Measurements from ENCODE around the gene KLF16.
A peak's percentile ranks its signal among the peaks of the same experiment; 100 is the strongest.

The KLF16 gene

GRCh38 chr19:1813192-1814182, 49.9 kb downstream of the KLF16 start:
- intact Hi-C loops (cut with DNase I): no loop called here
- no peak for DNase-seq

- intact Hi-C loops (cut with DNase I): no loop called here
- peak; percentile 40 to 95 (median 64) for DNase-seq
Measured at GRCh38 chr19:1812426-1813191, 50.8 kb downstream of the KLF16 start.

DNA sequence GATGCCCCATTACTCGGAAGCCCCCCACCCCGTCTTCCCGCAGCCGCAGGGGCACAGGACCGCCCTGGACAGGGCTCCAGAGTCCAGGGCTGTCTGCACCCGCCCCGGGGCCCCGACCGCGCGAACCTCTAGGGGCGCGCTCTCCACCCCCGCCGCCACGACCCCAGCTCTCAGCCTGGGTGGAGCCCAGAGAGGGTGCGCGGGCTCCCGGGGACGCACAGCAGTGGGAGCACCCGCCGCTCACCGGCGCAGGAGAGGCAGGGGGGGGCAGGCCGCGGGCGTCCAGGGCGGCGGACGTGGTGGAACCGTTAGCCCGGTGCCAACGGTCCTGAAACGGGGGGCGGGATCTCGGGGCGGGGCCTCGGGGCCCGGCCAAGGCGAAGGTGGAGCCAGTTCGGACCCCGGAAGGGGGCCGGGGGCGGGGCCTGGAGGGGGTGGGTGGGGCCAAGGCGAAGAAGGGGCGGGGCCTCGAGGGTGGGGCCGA, 51.4 kb downstream of the KLF16 start, which contains the start of gene ATP8B3:
ATP8B3 (minus strand) TSS at position 335 of the 484 bp plus-strand sequence. CDS start 540 bp downstream, outside the sequence.
- no peak for DNase-seq
- intact Hi-C loops (cut with DNase I): no loop called here

DNA sequence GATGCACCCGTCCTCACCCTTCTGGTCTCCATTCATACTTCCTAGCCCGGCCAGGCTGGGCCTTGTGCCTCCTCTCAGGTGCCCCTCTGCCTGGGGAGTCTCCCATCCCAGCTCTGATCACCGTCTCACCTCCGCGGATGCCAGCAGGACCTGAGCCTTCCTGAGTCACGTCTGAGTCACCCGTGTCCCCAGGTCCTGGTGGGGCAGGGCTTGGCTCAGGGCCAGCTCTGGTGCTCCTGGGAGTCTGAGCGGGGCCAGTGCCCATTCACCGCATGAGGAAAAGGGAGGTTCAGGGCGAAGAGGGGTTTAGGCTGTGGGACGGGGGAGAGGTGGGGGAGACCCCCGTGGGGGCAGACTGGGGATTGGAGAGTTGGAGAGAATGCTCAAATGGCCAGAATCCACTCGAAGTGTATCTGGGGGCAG, 51.9 kb downstream of the KLF16 start:
- intact Hi-C loops (cut with DNase I): no loop called here
- no peak for DNase-seq

DNA sequence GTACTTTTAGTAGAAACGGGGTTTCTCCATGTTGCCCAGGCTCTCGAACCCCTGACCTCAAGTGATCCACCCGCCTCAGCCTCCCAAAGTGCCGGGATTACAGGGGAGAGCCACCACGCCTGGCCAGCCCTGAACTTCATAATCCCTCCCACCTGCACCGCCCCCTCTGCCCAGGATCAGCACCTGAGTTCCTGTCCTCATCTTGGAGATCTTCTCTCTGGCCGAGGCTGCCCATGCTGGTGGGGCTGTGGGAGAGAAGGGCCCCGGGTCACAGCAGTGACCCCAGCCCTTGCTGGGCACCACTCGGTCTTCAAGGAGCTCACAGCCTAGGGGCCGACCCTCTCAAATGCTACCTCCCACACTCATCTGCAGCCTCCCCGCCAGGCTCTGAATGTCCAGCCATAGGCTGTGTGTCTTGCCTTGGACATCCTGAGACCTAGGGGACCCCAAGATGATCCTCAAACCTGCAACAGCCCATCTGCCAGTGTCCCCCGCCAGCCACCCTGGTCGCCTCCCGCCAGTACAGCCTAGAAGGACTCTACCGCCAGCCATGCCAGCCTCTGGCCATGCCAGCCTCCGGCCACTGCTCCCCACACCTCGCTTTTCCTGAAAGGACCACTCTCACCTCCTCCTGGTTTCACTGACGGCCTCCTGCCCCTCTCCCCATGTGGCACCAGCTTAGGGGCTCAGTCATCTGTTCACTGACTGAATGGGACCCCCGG, 52.8 kb downstream of the KLF16 start:
- no peak for DNase-seq
- intact Hi-C loops (cut with DNase I): no loop called here

DNA sequence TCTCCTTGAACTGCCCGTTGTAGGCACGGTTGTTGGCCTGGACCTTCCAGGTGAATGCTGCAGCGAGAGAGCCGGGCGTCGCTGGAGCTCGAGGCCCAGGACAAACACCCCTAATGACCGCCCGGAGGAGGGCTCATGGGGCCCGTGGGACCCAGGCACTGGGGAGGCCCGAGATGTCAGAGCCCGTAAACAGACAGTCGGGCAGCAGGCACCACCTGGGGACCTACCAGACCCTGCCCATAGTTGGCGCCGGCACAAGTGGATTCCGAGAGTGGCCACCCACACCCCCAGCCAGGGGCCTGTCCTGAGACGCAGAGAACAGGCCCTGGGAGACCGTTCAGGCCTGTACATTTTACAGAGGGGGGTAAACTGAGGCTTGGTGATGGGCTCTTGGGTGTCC, 53.7 kb downstream of the KLF16 start:
- intact Hi-C loops (cut with DNase I): no loop called here
- no peak for DNase-seq

- no peak for DNase-seq
- intact Hi-C loops (cut with DNase I): no loop called here
Measured at GRCh38 chr19:1808395-1808731, 55.0 kb downstream of the KLF16 start.

GRCh38 chr19:1807695-1808394, 55.5 kb downstream of the KLF16 start:
- intact Hi-C loops (cut with DNase I): no loop called here

GRCh38 chr19:1807030-1807694, 56.2 kb downstream of the KLF16 start:
- intact Hi-C loops (cut with DNase I): no loop called here
- no peak for DNase-seq

More at GRCh38 chr19:1807695-1808394, 55.5 kb downstream of the KLF16 start:
- DNase-seq: no peak

DNA sequence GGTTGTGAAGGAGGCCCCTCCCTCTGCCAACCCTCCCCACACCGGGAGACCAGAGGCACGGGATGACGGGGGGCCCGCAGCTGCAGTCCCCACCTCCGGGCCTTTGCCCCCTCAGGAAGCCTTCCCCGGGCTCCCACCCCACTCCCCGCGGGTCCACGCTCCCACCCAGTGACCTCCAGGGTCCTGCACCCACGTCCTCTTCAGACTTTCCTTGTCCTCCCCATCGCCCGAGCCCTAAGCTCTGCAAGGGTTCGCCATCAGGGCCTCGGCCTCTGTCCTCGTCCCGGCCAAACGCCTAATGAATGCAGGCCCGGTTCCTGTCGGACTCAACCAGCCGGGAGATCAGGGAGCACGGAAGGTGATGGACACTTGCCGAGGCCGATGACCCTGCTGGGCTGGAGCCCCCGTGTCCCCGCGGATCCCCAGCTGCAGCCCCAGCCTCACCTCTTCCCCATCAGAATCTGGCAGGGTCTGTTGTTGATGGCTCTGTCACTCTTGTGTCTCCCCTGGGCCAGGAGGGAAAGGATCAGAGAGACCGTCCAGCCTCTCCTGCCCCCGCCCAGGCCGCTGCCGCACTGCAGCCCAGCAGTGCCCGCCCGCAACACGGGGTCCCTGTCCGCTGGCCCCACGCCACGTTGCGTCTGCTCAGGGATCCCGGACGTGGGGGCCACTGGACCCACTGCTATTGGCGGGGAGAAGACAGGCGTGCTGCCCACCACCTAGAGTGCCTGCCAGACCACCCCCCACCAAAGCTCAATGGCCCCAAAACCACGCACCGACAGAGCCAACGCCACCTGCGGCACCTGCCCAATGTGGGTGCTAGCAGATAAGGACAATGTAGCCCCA, 57.0 kb downstream of the KLF16 start:
- peak in 1 of 10 donors; percentile 73 for DNase-seq
- intact Hi-C loops (cut with DNase I): no loop called here

DNA sequence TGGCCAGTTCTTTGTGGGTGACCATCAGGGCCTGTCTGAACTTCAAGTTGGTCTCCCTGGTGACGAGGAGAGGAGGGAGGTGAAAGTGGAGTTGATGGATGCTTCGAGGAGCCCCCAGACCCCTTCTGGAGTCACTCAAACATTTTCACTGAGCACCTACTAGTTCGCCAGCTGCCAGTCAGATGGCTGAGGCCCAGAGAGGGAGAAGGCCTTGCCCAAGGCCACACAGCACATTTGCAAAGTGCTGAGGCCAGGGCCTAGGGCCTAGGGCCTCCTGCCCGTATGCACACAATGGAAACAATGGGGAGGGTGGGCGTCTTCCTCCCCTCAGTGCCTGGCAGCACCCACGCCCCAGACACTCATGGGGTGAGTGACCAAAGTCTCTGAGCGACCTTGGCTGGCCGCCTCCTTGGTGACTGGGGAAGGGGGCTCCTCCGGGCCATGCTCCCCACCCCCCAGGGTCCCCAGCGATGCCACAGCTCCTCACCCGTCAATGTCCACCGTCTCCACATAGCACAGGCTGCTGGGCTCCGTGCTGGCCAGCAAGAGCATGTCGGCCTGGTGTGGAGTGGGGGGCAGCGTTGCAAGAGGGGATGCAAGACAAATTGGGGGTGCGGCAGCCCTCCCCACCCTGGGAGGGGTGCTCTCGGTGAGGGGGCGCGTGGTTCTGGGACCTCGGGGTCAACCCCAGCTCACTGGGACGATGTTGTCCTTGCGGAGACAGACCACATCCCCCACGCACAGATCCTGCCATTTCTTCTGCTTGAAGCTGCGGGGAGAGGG, 57.8 kb downstream of the KLF16 start:
- peak in 1 of 10 donors; percentile 68 for DNase-seq
- intact Hi-C loops (cut with DNase I): no loop called here

- intact Hi-C loops (cut with DNase I): no loop called here
- DNase-seq: no peak
Measured at GRCh38 chr19:1804858-1805257, 58.5 kb downstream of the KLF16 start.
